ENCODE results near the gene PPP4C.

PPP4C gene

DNA sequence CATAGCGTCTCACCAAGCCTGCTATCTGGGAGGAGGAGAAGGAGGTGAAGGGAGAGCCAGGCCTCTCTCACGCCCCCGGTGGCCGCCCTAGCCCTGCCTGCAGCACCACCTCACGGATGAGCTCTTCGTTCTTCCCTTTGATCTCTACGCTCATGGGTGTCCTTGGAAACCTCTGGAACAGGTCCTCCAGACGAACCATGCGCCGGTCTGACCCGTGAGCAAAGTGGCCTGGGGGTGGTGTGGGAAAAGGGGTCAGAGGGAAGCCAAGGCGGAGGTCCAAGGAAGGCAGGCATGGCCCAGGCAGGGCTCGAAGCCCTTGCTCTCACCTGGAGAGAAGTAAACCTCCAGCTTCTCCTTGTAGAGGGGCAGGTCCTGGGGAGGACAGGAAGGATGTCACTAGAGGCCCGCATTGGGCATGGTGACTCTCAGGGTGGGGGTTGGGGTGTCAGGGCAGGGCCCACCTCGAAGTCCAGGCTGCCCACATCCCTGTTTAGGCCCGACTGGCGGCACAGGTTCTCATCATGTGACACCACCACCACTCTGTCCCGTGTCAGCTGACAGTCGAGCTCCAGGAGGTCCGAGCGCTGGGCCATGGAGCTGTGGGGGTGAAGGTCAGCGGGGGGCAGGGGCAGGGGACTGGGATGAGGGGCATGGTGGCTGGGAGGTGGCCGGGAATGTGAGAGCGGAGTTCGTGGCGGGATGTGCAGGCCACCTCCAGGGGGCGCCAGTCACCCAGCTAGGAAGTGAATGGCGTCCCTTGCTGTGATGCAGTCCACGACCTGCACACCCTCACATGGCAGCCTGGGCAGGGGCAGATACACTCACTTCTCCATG, 36.6 kb downstream of the PPP4C start:
- H3K79me2 ChIP-seq (ENCODE audit: insufficient read depth, low read length): no peaks in the 10 kb centered on the region
- no peak overlapping the region for H3K27ac ChIP-seq (ENCODE audit: low read depth, low read length)
- H3F3A ChIP-seq (ENCODE audit: insufficient read depth): peaks cover 7% of the 10 kb centered on the region; the same call in 1 of the 2 replicates
- no peak overlapping the region for H3K4me3 ChIP-seq (ENCODE audit: insufficient read depth, low read length, poor library complexity, severe bottlenecking)
- no peaks in the 10 kb centered on the region for H4K20me1 ChIP-seq (ENCODE audit: low read depth, low read length)
- H3K9me3 ChIP-seq (ENCODE audit: insufficient read depth, low read length): no peaks in the 10 kb centered on the region
- TF ChIP-seq CTCF (IDR thresholded peaks at IDR 0.05; ENCODE audit: insufficient read depth, low read length, poor library complexity, severe bottlenecking) (peak; percentile 66), EZH2phosphoT487 (conservative IDR thresholded peaks at IDR 0.05; ENCODE audit: low read length) (no peak)
- H3K27me3 ChIP-seq (ENCODE audit: low read length): no peaks in the 10 kb centered on the region
- H2AFZ ChIP-seq (ENCODE audit: low read depth, low read length, severe bottlenecking): no peak overlapping the region
- no peak overlapping the region for H3K9ac ChIP-seq (ENCODE audit: low read length)
- no peaks in the 10 kb centered on the region for H3K9me2 ChIP-seq (replicated peaks; ENCODE audit: insufficient read depth, low read length)
- no peak overlapping the region for H3K4me2 ChIP-seq (ENCODE audit: low read depth, low read length, poor library complexity, severe bottlenecking)
- no peaks in the 10 kb centered on the region for H3K36me3 ChIP-seq (ENCODE audit: low read length)

GRCh38 chr16:30113031-30113710, 37.4 kb downstream of the PPP4C start, which contains the start of gene GDPD3:
GDPD3 (minus strand) TSS chr16:30113537; CDS start chr16:30113478, 59 bp downstream.
- H2AFZ ChIP-seq (ENCODE audit: low read depth, low read length, severe bottlenecking): no peak within 1 kb of the TSS
- H3K79me2 ChIP-seq (ENCODE audit: insufficient read depth, low read length): no peaks in the 10 kb centered on the region
- no peaks in the 10 kb centered on the region for H3K9me3 ChIP-seq (ENCODE audit: insufficient read depth, low read length)
- no peak within 1 kb of the TSS for H3K9ac ChIP-seq (ENCODE audit: low read length)
- H4K20me1 ChIP-seq (ENCODE audit: low read depth, low read length): no peaks in the 10 kb centered on the region
- no peak within 1 kb of the TSS for H3K4me2 ChIP-seq (ENCODE audit: low read depth, low read length, poor library complexity, severe bottlenecking)
- H3K27ac ChIP-seq (ENCODE audit: low read depth, low read length): no peak within 1 kb of the TSS
- no peak within 1 kb of the TSS for H3K4me3 ChIP-seq (ENCODE audit: insufficient read depth, low read length, poor library complexity, severe bottlenecking)
- H3K27me3 ChIP-seq (ENCODE audit: low read length): no peaks in the 10 kb centered on the region
- H3K9me2 ChIP-seq (replicated peaks; ENCODE audit: insufficient read depth, low read length): no peaks in the 10 kb centered on the region
- H3F3A ChIP-seq (ENCODE audit: insufficient read depth): peaks cover 7% of the 10 kb centered on the region; the same call in 1 of the 2 replicates
- no peaks in the 10 kb centered on the region for H3K36me3 ChIP-seq (ENCODE audit: low read length)
- TF ChIP-seq EZH2phosphoT487 (conservative IDR thresholded peaks at IDR 0.05; ENCODE audit: low read length): no peak
- no peak for TF ChIP-seq CTCF (IDR thresholded peaks at IDR 0.05; ENCODE audit: insufficient read depth, low read length, poor library complexity, severe bottlenecking)

GRCh38 chr16:30113711-30114333, 38.0 kb downstream of the PPP4C start:
- Histone ChIP-seq H3K79me2 (ENCODE audit: insufficient read depth, low read length) (no peaks in the 10 kb centered on the region), H3K27me3 (ENCODE audit: low read length) (no peaks in the 10 kb centered on the region), H4K20me1 (ENCODE audit: low read depth, low read length) (no peaks in the 10 kb centered on the region), H3K36me3 (ENCODE audit: low read length) (no peaks in the 10 kb centered on the region), H3K27ac (ENCODE audit: low read depth, low read length) (no peak overlapping the region), H3K9me2 (replicated peaks; ENCODE audit: insufficient read depth, low read length) (no peaks in the 10 kb centered on the region), H3F3A (ENCODE audit: insufficient read depth) (peaks cover 7% of the 10 kb centered on the region; the same call in 1 of the 2 replicates), H3K4me3 (ENCODE audit: insufficient read depth, low read length, poor library complexity, severe bottlenecking) (no peak overlapping the region), H3K4me2 (ENCODE audit: low read depth, low read length, poor library complexity, severe bottlenecking) (no peak overlapping the region), H3K9ac (ENCODE audit: low read length) (no peak overlapping the region), H2AFZ (ENCODE audit: low read depth, low read length, severe bottlenecking) (no peak overlapping the region), H3K9me3 (ENCODE audit: insufficient read depth, low read length) (no peaks in the 10 kb centered on the region)
- no peak for TF ChIP-seq EZH2phosphoT487 (conservative IDR thresholded peaks at IDR 0.05; ENCODE audit: low read length)
- TF ChIP-seq CTCF (IDR thresholded peaks at IDR 0.05; ENCODE audit: insufficient read depth, low read length, poor library complexity, severe bottlenecking): no peak

Measured in SU-DHL-6 (cell line).